KMS-11 (cell line): ENCODE results near the gene AOC3.
"Not testable (repeated sequence)": the region's sequence is repeated elsewhere in the genome, so short reads cannot be mapped to it uniquely, and the experiment has no call there.

Source experiments
- H2AFZ ChIP-seq: fragments of 200-600 bp; sonication (generic); 2 replicates; pipeline ENCODE4 v1.6.1; 2016; ENCODE audit warnings: antibody characterized with exemption, mixed run types, low read depth
- H3K27ac ChIP-seq: fragments of 200-600 bp; sonication (generic); 2 replicates; pipeline ENCODE4 v1.6.1; 2016; ENCODE audit warnings: mild to moderate bottlenecking, mixed run types
- H3K27me3 ChIP-seq: fragments of 200-600 bp; sonication (generic); 2 replicates; pipeline ENCODE4 v1.6.1; 2017; ENCODE audit warnings: mild to moderate bottlenecking, low read depth, mixed run types, moderate library complexity; ENCODE audit not compliant: insufficient read depth
- H3K36me3 ChIP-seq: fragments of 200-600 bp; sonication (generic); 2 replicates; pipeline ENCODE4 v1.6.1; 2017; ENCODE audit warnings: mild to moderate bottlenecking, mixed run types; ENCODE audit not compliant: insufficient read depth
- H3K4me1 ChIP-seq: fragments of 200-600 bp; sonication (generic); 2 replicates; pipeline ENCODE4 v1.6.1; 2016; ENCODE audit warnings: mild to moderate bottlenecking, low read depth, mixed run types; ENCODE audit not compliant: poor library complexity, severe bottlenecking
- H3K4me2 ChIP-seq: fragments of 200-600 bp; sonication (generic); 2 replicates; pipeline ENCODE4 v1.7.0; 2016; ENCODE audit warnings: mild to moderate bottlenecking, mixed run types
- H3K4me3 ChIP-seq: fragments of 200-600 bp; sonication (generic); IDR thresholded peaks from 2 replicates; pipeline ENCODE4 v1.6.1; 2017; ENCODE audit warnings: low read depth, low read length, mixed read lengths; ENCODE audit not compliant: insufficient read depth
- H3K79me2 ChIP-seq: fragments of 200-600 bp; sonication (generic); 2 replicates; pipeline ENCODE4 v1.6.1; 2016; ENCODE audit warnings: low read depth, mixed run types; ENCODE audit not compliant: insufficient read depth
- H3K9ac ChIP-seq: fragments of 200-600 bp; sonication (generic); 2 replicates; pipeline ENCODE4 v1.6.1; 2016; ENCODE audit warnings: mild to moderate bottlenecking, mixed run types
- H4K20me1 ChIP-seq: fragments of 200-600 bp; sonication (generic); 2 replicates; pipeline ENCODE4 v1.6.1; 2016; ENCODE audit warnings: mild to moderate bottlenecking, mixed run types; ENCODE audit not compliant: insufficient read depth
- TF ChIP-seq, protein P1 (sequence below): fragments of 200-600 bp; sonication (generic); conservative IDR thresholded peaks from 2 replicates; pipeline ENCODE4 v1.6.1; 2017; ENCODE audit warnings: low read depth, mild to moderate bottlenecking, antibody characterized with exemption, low read length, moderate library complexity, mixed read lengths

The AOC3 gene

DNA sequence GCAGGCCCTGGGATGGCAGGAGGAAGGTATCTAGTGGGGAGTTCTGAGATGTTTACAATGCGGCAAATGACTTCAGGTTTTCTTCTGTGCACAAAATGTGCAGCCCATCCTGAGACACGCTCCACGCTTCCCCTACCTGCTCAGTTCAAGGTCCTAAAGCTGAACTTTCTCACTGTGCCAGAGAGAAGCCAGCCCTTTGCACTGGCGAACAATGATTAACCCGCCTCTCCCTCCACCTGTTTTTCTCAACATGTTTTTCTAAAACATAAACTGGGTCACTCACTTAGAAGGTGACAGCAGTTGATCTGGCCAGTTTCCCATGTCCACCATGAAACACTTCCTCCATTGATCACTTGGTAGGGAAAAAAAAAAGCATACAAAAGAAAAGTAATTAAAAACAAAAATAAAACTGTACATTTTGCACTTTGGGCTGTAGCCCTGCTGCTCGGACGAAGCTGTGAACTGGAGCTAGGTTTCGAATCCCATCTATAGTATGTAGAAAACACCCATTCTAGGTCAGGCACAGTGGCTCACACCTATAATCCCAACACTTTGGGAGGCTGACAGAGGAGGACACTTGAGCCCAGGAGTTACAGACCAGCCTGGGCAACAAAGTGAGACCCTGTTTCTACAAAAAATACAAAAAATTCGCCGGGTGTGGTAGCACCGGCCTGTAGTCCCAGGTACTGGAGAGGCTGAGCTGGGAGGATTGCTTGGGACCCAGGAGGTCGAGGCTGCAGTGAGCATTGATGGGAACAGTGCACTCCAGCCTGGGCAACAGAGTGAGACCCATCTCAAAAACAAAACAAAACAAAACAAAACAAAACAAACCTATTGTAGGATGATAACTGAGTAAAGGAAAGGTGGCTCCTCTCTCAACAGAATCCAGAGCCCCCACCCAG lies 43.5 kb downstream of the AOC3 start:
- Histone ChIP-seq H3K4me1 (no peaks in the 10 kb centered on the region), H3K36me3 (no peaks in the 10 kb centered on the region), H3K4me3 (no peak overlapping the region), H4K20me1 (no peaks in the 10 kb centered on the region), H3K4me2 (no peak overlapping the region), H3K27ac (no peak overlapping the region), H3K27me3 (no peaks in the 10 kb centered on the region; the same call in 1 of the 2 replicates), H3K79me2 (no peaks in the 10 kb centered on the region), H2AFZ (no peak overlapping the region), H3K9ac (no peak overlapping the region)
- TF ChIP-seq, protein P1, sequence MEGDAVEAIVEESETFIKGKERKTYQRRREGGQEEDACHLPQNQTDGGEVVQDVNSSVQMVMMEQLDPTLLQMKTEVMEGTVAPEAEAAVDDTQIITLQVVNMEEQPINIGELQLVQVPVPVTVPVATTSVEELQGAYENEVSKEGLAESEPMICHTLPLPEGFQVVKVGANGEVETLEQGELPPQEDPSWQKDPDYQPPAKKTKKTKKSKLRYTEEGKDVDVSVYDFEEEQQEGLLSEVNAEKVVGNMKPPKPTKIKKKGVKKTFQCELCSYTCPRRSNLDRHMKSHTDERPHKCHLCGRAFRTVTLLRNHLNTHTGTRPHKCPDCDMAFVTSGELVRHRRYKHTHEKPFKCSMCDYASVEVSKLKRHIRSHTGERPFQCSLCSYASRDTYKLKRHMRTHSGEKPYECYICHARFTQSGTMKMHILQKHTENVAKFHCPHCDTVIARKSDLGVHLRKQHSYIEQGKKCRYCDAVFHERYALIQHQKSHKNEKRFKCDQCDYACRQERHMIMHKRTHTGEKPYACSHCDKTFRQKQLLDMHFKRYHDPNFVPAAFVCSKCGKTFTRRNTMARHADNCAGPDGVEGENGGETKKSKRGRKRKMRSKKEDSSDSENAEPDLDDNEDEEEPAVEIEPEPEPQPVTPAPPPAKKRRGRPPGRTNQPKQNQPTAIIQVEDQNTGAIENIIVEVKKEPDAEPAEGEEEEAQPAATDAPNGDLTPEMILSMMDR, result no peak

DNA sequence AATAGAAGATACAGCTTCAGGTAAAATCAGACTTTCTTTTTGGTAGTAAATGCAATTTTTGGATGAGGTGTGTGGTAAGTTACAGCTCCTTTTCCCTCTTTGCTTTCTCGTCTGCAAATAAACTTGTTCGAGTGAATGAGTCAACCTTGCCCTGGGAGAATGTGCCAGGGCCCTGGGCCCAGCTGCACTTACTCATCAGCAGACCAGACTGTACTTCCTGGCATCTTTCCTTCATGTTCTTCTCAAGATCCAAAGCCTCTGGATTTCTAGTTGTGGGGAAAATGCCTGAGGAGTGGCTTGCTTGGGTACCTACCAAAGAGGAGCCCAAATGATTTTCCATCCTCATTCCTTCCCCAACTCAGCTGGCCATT lies 44.2 kb downstream of the AOC3 start:
- no peaks in the 10 kb centered on the region for H3K79me2 ChIP-seq
- H3K4me2 ChIP-seq, result no peak overlapping the region
- TF ChIP-seq, protein P1, result no peak
- H3K4me3 ChIP-seq, result no peak overlapping the region
- H3K27me3 ChIP-seq, result no peaks in the 10 kb centered on the region; the same call in 1 of the 2 replicates
- no peaks in the 10 kb centered on the region for H3K4me1 ChIP-seq
- H3K27ac ChIP-seq, result no peak overlapping the region
- H3K9ac ChIP-seq, result no peak overlapping the region
- H2AFZ ChIP-seq, result no peak overlapping the region
- no peaks in the 10 kb centered on the region for H4K20me1 ChIP-seq
- H3K36me3 ChIP-seq, result no peaks in the 10 kb centered on the region

DNA sequence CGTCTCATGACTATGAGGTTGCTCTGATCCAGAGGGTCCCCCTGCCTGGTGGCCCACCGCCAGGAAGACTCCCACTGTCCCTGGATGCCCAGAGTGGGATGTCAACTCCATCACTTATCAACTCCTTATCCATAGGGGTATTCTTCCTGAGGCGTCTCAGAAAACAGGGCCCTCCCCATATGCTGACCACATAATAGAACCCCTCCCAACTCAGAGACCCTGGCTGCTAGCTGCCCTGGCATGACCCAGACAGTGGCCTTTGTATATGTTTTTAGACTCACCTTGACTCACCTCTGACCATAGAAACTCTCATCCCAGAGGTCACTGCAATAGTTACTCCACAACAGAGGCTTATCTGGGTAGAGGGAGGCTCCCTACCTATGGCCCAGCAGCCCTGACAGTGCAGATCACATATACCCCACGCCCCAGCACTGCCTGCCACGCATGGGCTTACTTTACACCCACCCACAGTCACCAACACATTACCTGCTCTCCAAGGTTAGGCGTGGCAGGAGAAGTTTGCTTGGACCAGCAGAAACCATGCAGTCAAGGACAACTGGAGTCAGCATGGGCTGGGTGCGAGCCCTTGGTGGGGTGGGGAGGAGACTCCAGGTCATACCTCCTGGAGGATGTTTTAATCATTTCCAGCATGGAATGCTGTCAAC lies 47.3 kb downstream of the AOC3 start:
- Histone ChIP-seq H3K4me2 (no peak overlapping the region), H2AFZ (no peak overlapping the region), H3K79me2 (no peaks in the 10 kb centered on the region), H3K36me3 (no peaks in the 10 kb centered on the region), H3K27me3 (no peaks in the 10 kb centered on the region; the same call in 1 of the 2 replicates), H3K4me1 (no peaks in the 10 kb centered on the region), H4K20me1 (no peaks in the 10 kb centered on the region), H3K9ac (no peak overlapping the region), H3K4me3 (no peak overlapping the region), H3K27ac (no peak overlapping the region)
- TF ChIP-seq, protein P1, result no peak

DNA sequence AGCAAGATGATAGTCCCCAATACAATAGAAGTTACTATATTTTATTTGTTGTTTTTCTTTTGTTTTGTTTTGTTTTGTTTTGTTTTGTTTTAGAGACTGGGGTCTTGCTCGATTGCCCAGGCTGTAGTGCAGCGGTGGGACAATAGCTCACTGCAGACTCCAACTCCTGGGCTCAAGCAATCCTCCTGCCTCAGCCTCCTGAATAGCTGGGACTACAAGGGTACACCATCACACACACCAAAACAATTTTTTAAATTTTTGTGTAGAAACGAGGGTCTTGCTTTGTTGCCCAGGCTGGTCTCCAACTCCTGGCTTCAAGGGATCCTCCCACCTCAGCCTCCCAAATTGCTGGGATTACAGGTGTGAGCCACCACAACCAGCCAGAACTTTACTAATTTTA lies 49.0 kb downstream of the AOC3 start:
- not testable (repeated sequence) for H3K36me3 ChIP-seq, H4K20me1 ChIP-seq, H3K27ac ChIP-seq, H3K9ac ChIP-seq, H3K79me2 ChIP-seq, H3K27me3 ChIP-seq, H2AFZ ChIP-seq, H3K4me3 ChIP-seq, H3K4me1 ChIP-seq, H3K4me2 ChIP-seq
